NT2/D1 (cell line): ENCODE results near the gene KLHL8.

ENCODE experiments used
- SUZ12 ChIP-seq: IDR thresholded peaks from 2 replicates; pipeline ENCODE4 v1.6.1; 2011; ENCODE audit not compliant: insufficient read length, insufficient read depth; ENCODE audit errors: extremely low read depth
- YY1 ChIP-seq: IDR thresholded peaks from 2 replicates; pipeline ENCODE4 v1.6.1; 2011; ENCODE audit not compliant: insufficient read length, insufficient read depth
- ZNF274 ChIP-seq: IDR thresholded peaks from 2 replicates; pipeline ENCODE4 v1.6.1; 2011; ENCODE audit warnings: mild to moderate bottlenecking, low read depth, low read length

GRCh38 chr4:87240341-87240740 is 19.9 kb upstream of the KLHL8 start:
- no peak for TF ChIP-seq YY1
- no peak for TF ChIP-seq ZNF274
- TF ChIP-seq SUZ12: no peak
